Measurements from ENCODE around the gene ESYT3.

DNA sequence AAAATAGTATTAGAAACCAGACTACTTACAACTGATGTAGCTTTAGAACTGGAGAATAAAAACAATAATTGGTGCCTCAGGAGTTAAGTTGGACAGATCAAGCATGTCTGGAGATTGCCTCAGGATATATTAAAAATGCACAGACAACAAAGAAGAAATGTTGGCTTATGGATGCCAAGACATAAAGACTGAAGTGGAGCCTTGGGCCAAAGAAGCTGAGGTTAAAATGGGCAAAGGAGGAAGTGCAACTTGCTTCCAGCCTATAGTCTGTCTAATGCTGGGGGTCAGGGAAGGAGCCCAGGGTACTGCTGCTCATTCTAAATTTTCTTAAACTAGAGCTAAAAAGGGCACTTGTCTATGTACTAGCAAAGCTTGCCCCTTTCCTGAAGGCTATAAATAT lies 77.5 kb downstream of the ESYT3 start:
- TF ChIP-seq, protein P1, sequence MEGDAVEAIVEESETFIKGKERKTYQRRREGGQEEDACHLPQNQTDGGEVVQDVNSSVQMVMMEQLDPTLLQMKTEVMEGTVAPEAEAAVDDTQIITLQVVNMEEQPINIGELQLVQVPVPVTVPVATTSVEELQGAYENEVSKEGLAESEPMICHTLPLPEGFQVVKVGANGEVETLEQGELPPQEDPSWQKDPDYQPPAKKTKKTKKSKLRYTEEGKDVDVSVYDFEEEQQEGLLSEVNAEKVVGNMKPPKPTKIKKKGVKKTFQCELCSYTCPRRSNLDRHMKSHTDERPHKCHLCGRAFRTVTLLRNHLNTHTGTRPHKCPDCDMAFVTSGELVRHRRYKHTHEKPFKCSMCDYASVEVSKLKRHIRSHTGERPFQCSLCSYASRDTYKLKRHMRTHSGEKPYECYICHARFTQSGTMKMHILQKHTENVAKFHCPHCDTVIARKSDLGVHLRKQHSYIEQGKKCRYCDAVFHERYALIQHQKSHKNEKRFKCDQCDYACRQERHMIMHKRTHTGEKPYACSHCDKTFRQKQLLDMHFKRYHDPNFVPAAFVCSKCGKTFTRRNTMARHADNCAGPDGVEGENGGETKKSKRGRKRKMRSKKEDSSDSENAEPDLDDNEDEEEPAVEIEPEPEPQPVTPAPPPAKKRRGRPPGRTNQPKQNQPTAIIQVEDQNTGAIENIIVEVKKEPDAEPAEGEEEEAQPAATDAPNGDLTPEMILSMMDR (conservative IDR thresholded peaks at IDR 0.05; ENCODE audit: low read depth, low read length): no peak
- TF ChIP-seq EZH2 (IDR thresholded peaks at IDR 0.05; ENCODE audit: borderline replicate concordance, low read depth, low read length, poor library complexity, severe bottlenecking): no peak

Measured in A673 (cell line).